Prostate gland (tissue), 2 donors: ENCODE results near the gene CDK5RAP2. TPM values are rescaled to one million over a fixed set of nuclear protein-coding genes. Genes with fewer than 3 reads are reported as not detected.
A peak's percentile ranks its signal among the peaks of the same experiment; 100 is the strongest.

Source experiments
- DNase-seq: peaks from one replicate; pipeline ENCODE4 v3.0.0-alpha.2; 2019; ENCODE audit warnings: low spot score
- H3K27ac ChIP-seq, 2 donors: fragments of 200-600 bp; sonication (generic); 2 replicates each; pipeline ENCODE4 v1.5.1; 2017 to 2019
- H3K27me3 ChIP-seq: fragments of 200-600 bp; sonication (generic); replicated peaks from 2 replicates; pipeline ENCODE4 v1.5.1; 2019; ENCODE audit not compliant: insufficient read depth
- H3K36me3 ChIP-seq, 2 donors: fragments of 200-600 bp; sonication (generic); 1 replicate in 1 of 2; 2 replicates in 1 of 2; pipeline versions ENCODE4 v1.5.1 to v1.8.1; 2017 to 2019
- H3K4me1 ChIP-seq: fragments of 200-600 bp; sonication (generic); replicated peaks from 2 replicates; pipeline ENCODE4 v1.5.1; 2019
- H3K4me3 ChIP-seq, 2 donors: fragments of 200-600 bp; sonication (generic); 2 replicates each; pipeline ENCODE4 v1.5.1; 2017 to 2019
- H3K9me3 ChIP-seq: fragments of 200-600 bp; sonication (generic); 2 replicates; pipeline ENCODE4 v1.5.1; 2017
- CTCF ChIP-seq, 4 experiments: fragments of 200-600 bp in 2 of 4; fragments of 450-650 bp in 2 of 4; sonication (generic) in 2 of 4; IDR thresholded peaks; 1 replicate in 3 of 4; 2 replicates in 1 of 4; pipeline ENCODE4 v1.5.1; 2016 to 2019; ENCODE audit warnings: antibody characterized with exemption in 4 of 4, mild to moderate bottlenecking in 2 of 4, moderate library complexity in 2 of 4
- POLR2A ChIP-seq: fragments of 450-650 bp; IDR thresholded peaks from one replicate; pipeline ENCODE4 v1.6.1; 2016; ENCODE audit warnings: antibody characterized with exemption, mild to moderate bottlenecking
- POLR2AphosphoS5 ChIP-seq: sonication (generic); formaldehyde crosslinking; IDR thresholded peaks from one replicate; pipeline ENCODE4 v1.6.1; 2017; ENCODE audit warnings: antibody characterized with exemption
- WGBS: methylation state at CpG from one replicate; pipeline ENCODE4 v1.1.5; 2018; 5-methylcytosine and 5-hydroxymethylcytosine counted together
- intact Hi-C: fragments of 100-400 bp; cut with DNase I; formaldehyde crosslinking; loops from one replicate; pipeline ENCODE4 v1.14.2; 2022
- total RNA-seq, 2 donors: library from RNA; depleted of rRNA; stranded (reverse); fragments of >200 nt; gene quantifications; one replicate each; pipeline ENCODE4 v1.1.0, GENCODE V29; 2016

The CDK5RAP2 gene
- total RNA-seq, 2 donors from 2014 or later, result 48.6 to 54.1 TPM

- no peak for TF ChIP-seq CTCF (IDR thresholded peaks at IDR 0.05)
- TF ChIP-seq POLR2AphosphoS5, result no peak
- TF ChIP-seq POLR2A, result no peak
- 64% methylated on average over 14 of the region's 14 CpGs for WGBS
- Histone ChIP-seq H3K36me3 (no peaks in the 10 kb centered on the region), H3K27ac (peak overlapping the region in 1 of 2 donors; percentile 46), H3K4me3 (no peak overlapping the region), H3K4me1 (peaks cover 9% of the 10 kb centered on the region), H3K9me3 (no peaks in the 10 kb centered on the region), H3K27me3 (no peaks in the 10 kb centered on the region)
- DNase-seq, result no peak
- intact Hi-C loops, result no loop called here
These were observed 192.5 kb downstream of the CDK5RAP2 start for GRCh38 chr9:120387257-120388002.

- Histone ChIP-seq H3K36me3 (no peaks in the 10 kb centered on the region), H3K4me1 (peaks cover 9% of the 10 kb centered on the region), H3K9me3 (no peaks in the 10 kb centered on the region), H3K4me3 (no peak overlapping the region), H3K27ac (peak overlapping the region; percentile 46), H3K27me3 (no peaks in the 10 kb centered on the region)
- 27% methylated on average over 11 of the region's 11 CpGs for WGBS
- TF ChIP-seq CTCF (IDR thresholded peaks at IDR 0.05) (no peak), POLR2AphosphoS5 (peak; percentile 71)
- intact Hi-C loops, result no loop called here
- peak; percentile 46 for DNase-seq
These were observed 193.4 kb downstream of the CDK5RAP2 start for GRCh38 chr9:120386390-120387131.

- TF ChIP-seq CTCF (IDR thresholded peaks at IDR 0.05) (no peak), POLR2A (no peak), POLR2AphosphoS5 (no peak)
- intact Hi-C loops, result no loop called here
- Histone ChIP-seq H3K9me3 (no peaks in the 10 kb centered on the region), H3K27me3 (no peaks in the 10 kb centered on the region), H3K27ac (peak overlapping the region; percentile 46), H3K36me3 (no peaks in the 10 kb centered on the region), H3K4me3 (no peak overlapping the region), H3K4me1 (peaks cover 9% of the 10 kb centered on the region)
- no peak for DNase-seq
- 80% methylated on average over 16 of the region's 16 CpGs for WGBS
These were observed 194.2 kb downstream of the CDK5RAP2 start for GRCh38 chr9:120385606-120386389.

GRCh38 chr9:120384925-120385272 is 195.1 kb downstream of the CDK5RAP2 start:
- 90% methylated on average over 4 of the region's 4 CpGs for WGBS
- no peaks in the 10 kb centered on the region for H3K27me3 ChIP-seq
- no peak overlapping the region for H3K27ac ChIP-seq
- intact Hi-C loops, result no loop called here
- H3K9me3 ChIP-seq, result no peaks in the 10 kb centered on the region
- TF ChIP-seq POLR2AphosphoS5 (no peak), CTCF (IDR thresholded peaks at IDR 0.05) (no peak), POLR2A (no peak)
- no peak overlapping the region for H3K4me3 ChIP-seq
- no peak for DNase-seq
- no peaks in the 10 kb centered on the region for H3K36me3 ChIP-seq
- H3K4me1 ChIP-seq, result peaks cover 9% of the 10 kb centered on the region
